ENCODE data around the gene SPECC1. TPM values are rescaled to one million over a fixed set of nuclear protein-coding genes. Genes with fewer than 3 reads are reported as not detected.

Gene SPECC1
- total and polyA plus RNA-seq, 9 of the 15 experiments (the other 6 are each of a cell fraction or from before 2014, with no cell fraction given), result 2.4 to 19.6 (median 14.7) TPM

DNA sequence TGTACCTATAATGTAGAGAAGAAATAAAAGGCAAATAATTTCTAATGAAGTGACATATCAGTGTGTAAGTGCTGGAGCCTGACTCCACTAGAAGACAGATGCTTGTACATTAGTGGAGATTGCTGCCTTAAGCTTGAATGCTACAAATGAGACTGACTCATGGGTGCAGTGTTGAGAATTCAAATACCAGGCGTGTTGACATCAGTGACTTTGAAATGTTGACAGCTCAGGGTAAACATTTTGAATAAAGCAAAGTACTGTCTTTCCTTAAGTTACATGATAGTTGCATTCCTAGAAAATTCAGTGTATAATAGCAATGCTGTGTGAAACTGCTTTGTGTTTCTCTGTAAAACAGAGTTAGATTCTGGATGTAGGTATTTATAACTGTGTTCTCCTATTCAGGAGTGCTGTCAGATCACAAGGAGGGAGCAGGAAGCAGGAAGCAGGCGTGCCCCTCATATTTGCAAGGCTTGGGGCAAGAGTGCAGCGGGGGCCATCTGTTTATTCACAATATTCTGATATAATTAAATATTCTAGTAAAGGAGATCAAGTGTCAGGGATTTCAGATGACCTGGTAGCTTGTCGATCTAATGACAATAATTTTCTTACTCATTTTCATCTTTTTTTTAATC is 119.0 kb downstream of the SPECC1 start:
- no peaks in the 10 kb centered on the region for H4K20me1 ChIP-seq (replicated peaks; ENCODE audit: control insufficient read depth, insufficient read depth, low read length)
- intact Hi-C loops (cut with micrococcal nuclease), result no loop called here
- no peaks in the 10 kb centered on the region; a peak in 1 of 5 replicates for H3K4me1 ChIP-seq (replicated peaks in 1 of 2; ENCODE audit: control insufficient read depth in 2 of 2, insufficient read depth in 2 of 2, low read length in 2 of 2)
- no peak for TF ChIP-seq LARP7 (IDR thresholded peaks at IDR 0.05)
- TF ChIP-seq ZNF644 (tag; IDR thresholded peaks at IDR 0.05; ENCODE audit: low read depth), result no peak
- no peak for TF ChIP-seq NR3C1 (CRISPR knock-in tag; IDR thresholded peaks at IDR 0.05)
- TF ChIP-seq IRF2 (CRISPR knock-in tag; IDR thresholded peaks at IDR 0.05), result no peak
- no peak for TF ChIP-seq MAZ (CRISPR knock-in tag; conservative IDR thresholded peaks at IDR 0.05 in 1 of 2, IDR thresholded peaks at IDR 0.05 in 1 of 2)
- no peak for TF ChIP-seq ZNF12 (CRISPR knock-in tag; IDR thresholded peaks at IDR 0.05)
- no peak for TF ChIP-seq RFX5 (IDR thresholded peaks at IDR 0.05; ENCODE audit: low read depth, low read length)
- TF ChIP-seq, protein P1, sequence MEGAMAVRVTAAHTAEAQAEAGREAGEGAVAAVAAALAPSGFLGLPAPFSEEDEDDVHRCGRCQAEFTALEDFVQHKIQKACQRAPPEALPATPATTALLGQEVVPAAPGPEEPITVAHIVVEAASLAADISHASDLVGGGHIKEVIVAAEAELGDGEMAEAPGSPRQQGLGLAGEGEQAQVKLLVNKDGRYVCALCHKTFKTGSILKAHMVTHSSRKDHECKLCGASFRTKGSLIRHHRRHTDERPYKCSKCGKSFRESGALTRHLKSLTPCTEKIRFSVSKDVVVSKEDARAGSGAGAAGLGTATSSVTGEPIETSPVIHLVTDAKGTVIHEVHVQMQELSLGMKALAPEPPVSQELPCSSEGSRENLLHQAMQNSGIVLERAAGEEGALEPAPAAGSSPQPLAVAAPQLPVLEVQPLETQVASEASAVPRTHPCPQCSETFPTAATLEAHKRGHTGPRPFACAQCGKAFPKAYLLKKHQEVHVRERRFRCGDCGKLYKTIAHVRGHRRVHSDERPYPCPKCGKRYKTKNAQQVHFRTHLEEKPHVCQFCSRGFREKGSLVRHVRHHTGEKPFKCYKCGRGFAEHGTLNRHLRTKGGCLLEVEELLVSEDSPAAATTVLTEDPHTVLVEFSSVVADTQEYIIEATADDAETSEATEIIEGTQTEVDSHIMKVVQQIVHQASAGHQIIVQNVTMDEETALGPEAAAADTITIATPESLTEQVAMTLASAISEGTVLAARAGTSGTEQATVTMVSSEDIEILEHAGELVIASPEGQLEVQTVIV (CRISPR knock-in tag; IDR thresholded peaks at IDR 0.05; ENCODE audit: borderline replicate concordance), result no peak
- TF ChIP-seq CBFA2T3 (IDR thresholded peaks at IDR 0.05), result no peak
- TF ChIP-seq, protein P2, sequence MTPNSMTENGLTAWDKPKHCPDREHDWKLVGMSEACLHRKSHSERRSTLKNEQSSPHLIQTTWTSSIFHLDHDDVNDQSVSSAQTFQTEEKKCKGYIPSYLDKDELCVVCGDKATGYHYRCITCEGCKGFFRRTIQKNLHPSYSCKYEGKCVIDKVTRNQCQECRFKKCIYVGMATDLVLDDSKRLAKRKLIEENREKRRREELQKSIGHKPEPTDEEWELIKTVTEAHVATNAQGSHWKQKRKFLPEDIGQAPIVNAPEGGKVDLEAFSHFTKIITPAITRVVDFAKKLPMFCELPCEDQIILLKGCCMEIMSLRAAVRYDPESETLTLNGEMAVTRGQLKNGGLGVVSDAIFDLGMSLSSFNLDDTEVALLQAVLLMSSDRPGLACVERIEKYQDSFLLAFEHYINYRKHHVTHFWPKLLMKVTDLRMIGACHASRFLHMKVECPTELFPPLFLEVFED (CRISPR knock-in tag; conservative IDR thresholded peaks at IDR 0.05), result no peak
- no peak for TF ChIP-seq SRSF1 (IDR thresholded peaks at IDR 0.05; ENCODE audit: low read depth, low read length)
- TF ChIP-seq, protein P3, sequence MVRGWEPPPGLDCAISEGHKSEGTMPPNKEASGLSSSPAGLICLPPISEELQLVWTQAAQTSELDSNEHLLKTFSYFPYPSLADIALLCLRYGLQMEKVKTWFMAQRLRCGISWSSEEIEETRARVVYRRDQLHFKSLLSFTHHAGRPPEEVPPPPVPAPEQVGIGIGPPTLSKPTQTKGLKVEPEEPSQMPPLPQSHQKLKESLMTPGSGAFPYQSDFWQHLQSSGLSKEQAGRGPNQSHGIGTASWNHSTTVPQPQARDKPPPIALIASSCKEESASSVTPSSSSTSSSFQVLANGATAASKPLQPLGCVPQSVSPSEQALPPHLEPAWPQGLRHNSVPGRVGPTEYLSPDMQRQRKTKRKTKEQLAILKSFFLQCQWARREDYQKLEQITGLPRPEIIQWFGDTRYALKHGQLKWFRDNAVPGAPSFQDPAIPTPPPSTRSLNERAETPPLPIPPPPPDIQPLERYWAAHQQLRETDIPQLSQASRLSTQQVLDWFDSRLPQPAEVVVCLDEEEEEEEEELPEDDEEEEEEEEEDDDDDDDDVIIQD (CRISPR knock-in tag; IDR thresholded peaks at IDR 0.05), result no peak
- TF ChIP-seq HDAC6 (IDR thresholded peaks at IDR 0.05; ENCODE audit: low read depth, low read length), result no peak
- TF ChIP-seq, protein P4, sequence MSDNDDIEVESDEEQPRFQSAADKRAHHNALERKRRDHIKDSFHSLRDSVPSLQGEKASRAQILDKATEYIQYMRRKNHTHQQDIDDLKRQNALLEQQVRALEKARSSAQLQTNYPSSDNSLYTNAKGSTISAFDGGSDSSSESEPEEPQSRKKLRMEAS (CRISPR knock-in tag; IDR thresholded peaks at IDR 0.05), result no peak
- TF ChIP-seq SOX6 (IDR thresholded peaks at IDR 0.05), result no peak
- no peak for TF ChIP-seq RBM34 (IDR thresholded peaks at IDR 0.05; ENCODE audit: borderline replicate concordance, insufficient read depth, low read length)
- no peak for TF ChIP-seq ZNF445 (CRISPR knock-in tag; IDR thresholded peaks at IDR 0.05; ENCODE audit: low read depth)
- CTCF ChIA-PET (ENCODE audit: low intra/inter-chr PET ratio), result no interaction called here
- FAIRE-seq, result no peak
- no peak overlapping the region for H3K27ac ChIP-seq (ENCODE audit: extremely low read depth, low read depth, low read length)
- POLR2A ChIA-PET, result interaction anchor here (0.6 kb wide), 1 partner anchor 72 kb away, joined by 4 read pairs; no protein-coding TSS in a partner anchor
- no peaks in the 10 kb centered on the region for H3K9me1 ChIP-seq (ENCODE audit: control insufficient read depth, insufficient read depth, low read length)
- no peaks in the 10 kb centered on the region for H3K27me3 ChIP-seq (ENCODE audit: control insufficient read depth in 2 of 2, insufficient read depth in 2 of 2, low read length in 2 of 2)
- WGBS (ENCODE audit: insufficient coverage, low coverage, missing lambda C conversion rate), result 72% methylated on average over 3 of the region's 4 CpGs
- in situ Hi-C loops (cut with MboI), result loop anchor here (10.0 kb wide), 1 partner anchor 187 kb away; no protein-coding TSS in a partner anchor
- H3K36me3 ChIP-seq (ENCODE audit: control insufficient read depth, insufficient read depth, low read length), result no peaks in the 10 kb centered on the region
- no peak for DNase-seq (ENCODE audit: extremely low read depth in 1 of 4, low spot score in 3 of 4)
- H3K9me3 ChIP-seq (replicated peaks; ENCODE audit: control insufficient read depth, insufficient read depth, low read depth, low read length), result no peaks in the 10 kb centered on the region
- no peak overlapping the region for H3K4me2 ChIP-seq (ENCODE audit: insufficient read depth, low read length)
- ATAC-seq, result no peak
- no TSS peak for BruUV-seq (replicated peaks)
- no peak overlapping the region for H2AFZ ChIP-seq (ENCODE audit: low read depth, low read length)
- no peak overlapping the region for H3K4me3 ChIP-seq
- no peak overlapping the region for H3K9ac ChIP-seq (ENCODE audit: insufficient read depth in 1 of 2, low read depth in 2 of 2, low read length in 2 of 2)
- H3K79me2 ChIP-seq (ENCODE audit: control insufficient read depth, insufficient read depth, low read length), result no peaks in the 10 kb centered on the region
